Spleen (tissue), 7 donors: ENCODE data around the gene LPP.

Experiments
- POLR2A ChIP-seq, 3 donors: fragments of 450-650 bp; IDR thresholded peaks; one replicate each; pipeline ENCODE4 v1.5.1; 2017; ENCODE audit warnings: antibody characterized with exemption in 3 of 3, mild to moderate bottlenecking in 1 of 3
- POLR2AphosphoS5 ChIP-seq, 3 donors: sonication (generic); formaldehyde crosslinking; IDR thresholded peaks; one replicate each; pipeline ENCODE4 v1.5.1; 2017; ENCODE audit warnings: antibody characterized with exemption in 3 of 3
- TF ChIP-seq, protein P1 (sequence below), 11 experiments: fragments of 200-600 bp in 7 of 11; fragments of 450-650 bp in 4 of 11; sonication (generic) in 4 of 11; IDR thresholded peaks in 8 of 11; conservative IDR thresholded peaks in 3 of 11; 1 replicate in 7 of 11; 2 replicates in 4 of 11; pipeline versions ENCODE4 v1.4.0 to v1.8.0; 2016 to 2021; ENCODE audit warnings: antibody characterized with exemption in 11 of 11, inconsistent platforms in 4 of 11, mild to moderate bottlenecking in 1 of 11
- donor health status: DM: no; HTN: no; CAD: no; lungs with moderate emphysema.
- donor health status: DM: no; HTN: no; CAD: no.
- donor health status: DM: no; HTN: no; CAD: no.

GRCh38 chr3:188680605-188681004 lies 526.6 kb downstream of the LPP start:
- TF ChIP-seq, protein P1, sequence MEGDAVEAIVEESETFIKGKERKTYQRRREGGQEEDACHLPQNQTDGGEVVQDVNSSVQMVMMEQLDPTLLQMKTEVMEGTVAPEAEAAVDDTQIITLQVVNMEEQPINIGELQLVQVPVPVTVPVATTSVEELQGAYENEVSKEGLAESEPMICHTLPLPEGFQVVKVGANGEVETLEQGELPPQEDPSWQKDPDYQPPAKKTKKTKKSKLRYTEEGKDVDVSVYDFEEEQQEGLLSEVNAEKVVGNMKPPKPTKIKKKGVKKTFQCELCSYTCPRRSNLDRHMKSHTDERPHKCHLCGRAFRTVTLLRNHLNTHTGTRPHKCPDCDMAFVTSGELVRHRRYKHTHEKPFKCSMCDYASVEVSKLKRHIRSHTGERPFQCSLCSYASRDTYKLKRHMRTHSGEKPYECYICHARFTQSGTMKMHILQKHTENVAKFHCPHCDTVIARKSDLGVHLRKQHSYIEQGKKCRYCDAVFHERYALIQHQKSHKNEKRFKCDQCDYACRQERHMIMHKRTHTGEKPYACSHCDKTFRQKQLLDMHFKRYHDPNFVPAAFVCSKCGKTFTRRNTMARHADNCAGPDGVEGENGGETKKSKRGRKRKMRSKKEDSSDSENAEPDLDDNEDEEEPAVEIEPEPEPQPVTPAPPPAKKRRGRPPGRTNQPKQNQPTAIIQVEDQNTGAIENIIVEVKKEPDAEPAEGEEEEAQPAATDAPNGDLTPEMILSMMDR (IDR thresholded peaks at IDR 0.05 in 8 of 11, conservative IDR thresholded peaks at IDR 0.05 in 3 of 11), result no peak
- TF ChIP-seq POLR2AphosphoS5 (IDR thresholded peaks at IDR 0.05) (no peak), POLR2A (IDR thresholded peaks at IDR 0.05) (no peak)
